OCI-LY3 (cell line): ENCODE measurements around the gene DTD1.

Experiments
- CTCF ChIP-seq: fragments of 200-600, 300-600 bp; sonication (generic); IDR thresholded peaks from 2 replicates; pipeline ENCODE4 v1.5.1; 2014; ENCODE audit warnings: antibody characterized with exemption, low read length, low read depth
- EZH2phosphoT487 ChIP-seq: fragments of 200-600 bp; shearing (Covaris generic); IDR thresholded peaks from 2 replicates; pipeline ENCODE4 v1.6.1; 2018; ENCODE audit warnings: antibody characterized with exemption, mixed run types, low read depth

DNA sequence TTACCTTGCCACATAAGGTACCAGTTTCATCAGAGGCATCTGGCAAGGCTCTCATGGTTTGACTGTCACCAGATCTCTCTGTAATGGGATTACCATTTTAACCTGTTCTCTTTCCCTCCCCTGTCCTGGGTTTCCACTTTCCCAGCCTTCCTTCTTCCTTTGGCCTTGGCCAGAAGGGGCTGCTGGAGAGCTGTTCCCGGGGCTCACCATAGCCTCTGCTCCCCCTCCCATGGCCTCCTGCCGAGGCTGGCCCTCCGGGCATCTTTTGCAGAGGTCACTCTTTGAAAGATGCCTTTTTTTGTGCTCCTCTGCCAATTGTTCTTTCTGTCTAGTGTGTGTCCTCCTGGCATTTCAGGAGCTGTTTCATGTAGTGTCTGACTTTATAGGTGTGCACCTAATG, 125.0 kb downstream of the DTD1 start:
- no peak for TF ChIP-seq CTCF
- TF ChIP-seq EZH2phosphoT487: no peak
